Breast epithelium (tissue), 3 donors: Measurements from ENCODE around the gene ANKMY1.

ENCODE experiments used
- CTCF ChIP-seq, 3 donors: fragments of 450-650 bp; IDR thresholded peaks; one replicate each; pipeline ENCODE4 v1.5.1; 2016 to 2017; ENCODE audit warnings: antibody characterized with exemption in 3 of 3, mild to moderate bottlenecking in 3 of 3, moderate library complexity in 3 of 3
- POLR2A ChIP-seq: fragments of 450-650 bp; IDR thresholded peaks from one replicate; pipeline ENCODE4 v1.6.1; 2016; ENCODE audit warnings: antibody characterized with exemption, mild to moderate bottlenecking, moderate library complexity
- POLR2AphosphoS5 ChIP-seq, 3 donors: sonication (generic); formaldehyde crosslinking; IDR thresholded peaks; one replicate each; pipeline ENCODE4 v1.6.1; 2017; ENCODE audit warnings: antibody characterized with exemption in 3 of 3

DNA sequence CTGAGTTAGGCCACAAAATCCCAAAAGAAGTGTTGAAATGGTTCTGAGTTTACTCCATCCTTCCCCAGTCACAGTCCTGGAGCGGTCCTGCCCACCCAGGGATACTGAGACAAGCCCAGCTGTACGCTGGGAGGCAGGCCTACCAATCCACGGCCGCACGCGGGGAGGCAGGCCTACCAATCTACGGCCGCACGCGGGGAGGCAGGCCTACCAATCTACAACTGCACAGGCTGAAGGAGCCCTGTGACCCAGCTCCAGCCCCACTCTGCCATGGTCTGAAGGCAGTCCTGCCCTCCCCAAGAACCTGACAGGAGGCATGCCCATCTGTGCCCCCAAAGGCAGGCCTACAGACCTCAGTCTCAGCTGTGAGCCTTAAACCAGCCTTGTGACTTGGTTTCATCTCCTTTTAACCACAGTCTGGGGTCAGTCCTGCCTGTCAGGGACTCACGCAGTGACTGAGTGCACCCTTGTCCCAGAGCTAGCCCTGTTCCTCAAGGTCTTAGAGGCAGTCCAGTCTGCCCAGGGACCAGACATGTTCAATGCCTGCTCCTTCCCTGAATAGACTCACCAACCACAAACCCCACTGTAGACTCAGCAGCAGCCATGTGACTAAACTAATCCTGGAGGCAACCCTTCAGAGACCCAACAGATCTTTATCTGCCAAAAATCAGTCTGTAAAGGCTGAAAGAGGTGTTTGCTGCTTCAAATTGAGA is 85.6 kb downstream of the ANKMY1 start:
- TF ChIP-seq CTCF (IDR thresholded peaks at IDR 0.05) (no peak), POLR2A (no peak), POLR2AphosphoS5 (IDR thresholded peaks at IDR 0.05) (no peak)
